CD14-positive monocyte (primary cell): Measurements from ENCODE around the gene MCU. TPM values are rescaled to one million over a fixed set of nuclear protein-coding genes. Genes with fewer than 3 reads are reported as not detected.

ENCODE experiments used
- DNase-seq, 3 donors: peaks; one replicate each; pipeline ENCODE4 v3.0.0-alpha.2; 2011 to 2022
- H2AFZ ChIP-seq: 2 replicates; pipeline ENCODE4 v1.6.0; 2012; ENCODE audit warnings: mild to moderate bottlenecking, low read depth, low read length, inconsistent platforms; ENCODE audit not compliant: insufficient read depth, poor library complexity, severe bottlenecking
- H3K27ac ChIP-seq, 2 donors: 1 replicate in 1 of 2; 2 replicates in 1 of 2; pipeline ENCODE4 v1.5.1; 2012 to 2013; ENCODE audit warnings: low read length in 2 of 2, control low read depth in 1 of 2, inconsistent platforms in 1 of 2, low read depth in 1 of 2, mild to moderate bottlenecking in 1 of 2
- H3K27me3 ChIP-seq, 2 donors: one replicate each; pipeline versions ENCODE4 v1.6.0 to v1.6.1; 2011 to 2013; ENCODE audit warnings: low read length in 2 of 2; ENCODE audit not compliant: control insufficient read depth in 2 of 2, insufficient read depth in 2 of 2
- H3K36me3 ChIP-seq, 2 donors: replicated peaks in 1 of 2; 1 replicate in 1 of 2; 2 replicates in 1 of 2; pipeline versions ENCODE4 v1.5.1 to v1.6.1; 2012 to 2013; ENCODE audit warnings: low read length in 2 of 2, control low read depth in 1 of 2, inconsistent platforms in 1 of 2, mild to moderate bottlenecking in 1 of 2; ENCODE audit not compliant: insufficient read depth in 2 of 2, control insufficient read depth in 1 of 2
- H3K4me1 ChIP-seq, 2 donors: 1 replicate in 1 of 2; 2 replicates in 1 of 2; pipeline versions ENCODE4 v1.5.1 to v1.6.1; 2012 to 2013; ENCODE audit warnings: low read length in 2 of 2, control low read depth in 1 of 2, inconsistent platforms in 1 of 2, mild to moderate bottlenecking in 1 of 2, moderate library complexity in 1 of 2; ENCODE audit not compliant: insufficient read depth in 2 of 2, control insufficient read depth in 1 of 2
- H3K4me2 ChIP-seq: replicated peaks from 2 replicates; pipeline ENCODE3; 2012; ENCODE audit warnings: low read length, moderate library complexity, mild to moderate bottlenecking; ENCODE audit not compliant: poor library complexity, severe bottlenecking; ENCODE audit errors: extremely low read depth
- H3K4me3 ChIP-seq, 3 experiments: fragments of 200-600 bp in 1 of 3; sonication (generic) in 1 of 3; replicated peaks in 1 of 3; 1 replicate in 2 of 3; 2 replicates in 1 of 3; pipeline ENCODE4 v1.5.1; 2011 to 2013; ENCODE audit warnings: low read length in 3 of 3, mild to moderate bottlenecking in 3 of 3, control low read depth in 2 of 3, low read depth in 2 of 3, inconsistent platforms in 1 of 3, moderate library complexity in 1 of 3
- H3K79me2 ChIP-seq: 2 replicates; pipeline ENCODE4 v1.6.0; 2012; ENCODE audit warnings: mild to moderate bottlenecking, control low read depth, inconsistent platforms, low read length, moderate library complexity; ENCODE audit not compliant: insufficient read depth
- H3K9ac ChIP-seq: 2 replicates; pipeline ENCODE4 v1.6.0; 2017; ENCODE audit warnings: low read length, mild to moderate bottlenecking; ENCODE audit not compliant: insufficient read depth, poor library complexity, severe bottlenecking
- H3K9me3 ChIP-seq, 2 donors: replicated peaks in 1 of 2; 1 replicate in 1 of 2; 2 replicates in 1 of 2; pipeline versions ENCODE4 v1.5.1 to v1.6.1; 2012 to 2013; ENCODE audit warnings: low read length in 2 of 2, control low read depth in 1 of 2; ENCODE audit not compliant: control insufficient read depth in 1 of 2, insufficient read depth in 1 of 2
- H4K20me1 ChIP-seq: 2 replicates; pipeline ENCODE4 v1.6.0; 2012; ENCODE audit warnings: mild to moderate bottlenecking, low read length, control low read depth, moderate library complexity; ENCODE audit not compliant: insufficient read depth
- H3K27ac Mint-ChIP-seq, 7 donors: one replicate each; pipeline ENCODE4 v1.8.0; 2020; ENCODE audit warnings: mild to moderate bottlenecking in 7 of 7, mixed read lengths in 7 of 7, moderate library complexity in 6 of 7, inconsistent platforms in 2 of 7
- H3K27me3 Mint-ChIP-seq, 3 donors: one replicate each; pipeline ENCODE4 v1.8.0; 2021 to 2022; ENCODE audit warnings: low read depth in 3 of 3, mild to moderate bottlenecking in 3 of 3, mixed read lengths in 3 of 3, moderate library complexity in 3 of 3, inconsistent platforms in 1 of 3
- H3K36me3 Mint-ChIP-seq, 2 donors: one replicate each; pipeline ENCODE4 v1.8.0; 2020; ENCODE audit warnings: mixed read lengths in 2 of 2, inconsistent platforms in 1 of 2, mild to moderate bottlenecking in 1 of 2
- H3K4me1 Mint-ChIP-seq: one replicate; pipeline ENCODE4 v1.8.0; 2020; ENCODE audit warnings: mild to moderate bottlenecking, mixed read lengths
- H3K4me3 Mint-ChIP-seq, 2 donors: one replicate each; pipeline ENCODE4 v1.8.0; 2020; ENCODE audit warnings: mild to moderate bottlenecking in 2 of 2, mixed read lengths in 2 of 2, moderate library complexity in 1 of 2
- H3K9me3 Mint-ChIP-seq, 7 donors: one replicate each; pipeline ENCODE4 v1.8.0; 2020 to 2022; ENCODE audit warnings: mixed read lengths in 7 of 7, mild to moderate bottlenecking in 6 of 7, moderate library complexity in 6 of 7, inconsistent platforms in 2 of 7
- CTCF ChIP-seq: fragments of 200-600 bp; IDR thresholded peaks from one replicate; pipeline ENCODE4 v1.8.0; 2022; ENCODE audit warnings: antibody characterized with exemption, mild to moderate bottlenecking
- WGBS: methylation state at CpG from one replicate; pipeline ENCODE4 v1.1.5; 2013; ENCODE audit warnings: missing lambda C conversion rate; ENCODE audit not compliant: insufficient coverage; 5-methylcytosine and 5-hydroxymethylcytosine counted together
- intact Hi-C, 2 donors: fragments of 100-400 bp; cut with micrococcal nuclease; formaldehyde crosslinking; loops; one replicate each; pipeline versions ENCODE4 v1.15.0 to v1.15.1; 2023
- polyA plus RNA-seq, 3 donors: library from polyadenylated mRNA; depleted of rRNA in 1 of 3; unstranded in 2 of 3; stranded (reverse) in 1 of 3; fragments of 300-500 nt in 2 of 3; fragments of >200 nt in 1 of 3; fragmentation: Illumina TruSeq in 2 of 3; gene quantifications; 1 replicate in 2 of 3; 2 replicates in 1 of 3; pipeline ENCODE4 v1.2.3, GENCODE V29; 2012 to 2021

Gene MCU
- polyA plus RNA-seq, 3 donors, result 11.7 to 23.1 (median 16.5) TPM

- H3K4me2 ChIP-seq, result no peak overlapping the region
- peaks cover 44% of the 10 kb centered on the region for H4K20me1 ChIP-seq
- no peaks in the 10 kb centered on the region for H3K27me3 ChIP-seq
- Mint-ChIP-seq H3K27ac (no peak overlapping the region), H3K4me1 (peaks cover 11% of the 10 kb centered on the region), H3K27me3 (peaks cover 0 to 2% (median 0%) of the 10 kb centered on the region in 3 donors), H3K9me3 (no peaks in the 10 kb centered on the region), H3K36me3 (peaks cover 5 to 8% of the 10 kb centered on the region in 2 donors), H3K4me3 (no peak overlapping the region)
- TF ChIP-seq CTCF, result no peak
- no peak overlapping the region for H2AFZ ChIP-seq
- H3K79me2 ChIP-seq, result peaks cover 16% of the 10 kb centered on the region
- H3K9ac ChIP-seq, result no peak overlapping the region
- no peaks in the 10 kb centered on the region for H3K4me1 ChIP-seq
- intact Hi-C loops, result no loop called here
- H3K4me3 ChIP-seq, result no peak overlapping the region
- 80% methylated on average over 1 of the region's 5 CpGs for WGBS
- no peak overlapping the region for H3K27ac ChIP-seq
- H3K9me3 ChIP-seq, result no peaks in the 10 kb centered on the region
- no peak for DNase-seq
- H3K36me3 ChIP-seq, result peaks cover 0 to 1% of the 10 kb centered on the region in 2 donors
These were observed 90.8 kb downstream of the MCU start for GRCh38 chr10:72782649-72783330.

GRCh38 chr10:72783410-72783833 is 91.5 kb downstream of the MCU start:
- H4K20me1 ChIP-seq, result peaks cover 49% of the 10 kb centered on the region
- peaks cover 8 to 11% of the 10 kb centered on the region in 2 donors for H3K36me3 Mint-ChIP-seq
- H3K4me3 Mint-ChIP-seq, result no peak overlapping the region
- peaks cover 16% of the 10 kb centered on the region for H3K79me2 ChIP-seq
- H3K9ac ChIP-seq, result no peak overlapping the region
- no peak overlapping the region for H2AFZ ChIP-seq
- H3K36me3 ChIP-seq, result peaks cover 0 to 4% of the 10 kb centered on the region in 2 donors
- no peaks in the 10 kb centered on the region for H3K9me3 Mint-ChIP-seq
- no peak for DNase-seq
- H3K27ac ChIP-seq, result no peak overlapping the region
- no peak overlapping the region for H3K4me3 ChIP-seq
- no peaks in the 10 kb centered on the region for H3K9me3 ChIP-seq
- H3K27ac Mint-ChIP-seq, result no peak overlapping the region
- peaks cover 11% of the 10 kb centered on the region for H3K4me1 Mint-ChIP-seq
- WGBS, result 60% methylated on average over 1 of the region's 1 CpG
- TF ChIP-seq CTCF, result no peak
- intact Hi-C loops, result no loop called here
- H3K27me3 Mint-ChIP-seq, result peaks cover 0 to 2% (median 0%) of the 10 kb centered on the region in 3 donors
- no peaks in the 10 kb centered on the region for H3K4me1 ChIP-seq
- H3K27me3 ChIP-seq, result no peaks in the 10 kb centered on the region
- H3K4me2 ChIP-seq, result no peak overlapping the region
